HG03139 (cell line): ENCODE measurements around the gene RDH16.
"Not testable (repeated sequence)": the region's sequence is repeated elsewhere in the genome, so short reads cannot be mapped to it uniquely, and the experiment has no call there.

Experiments used
- ATAC-seq: cut with Tn5 transposase; IDR thresholded peaks from one replicate; pipeline ENCODE4 v1.9.1; 2021; ENCODE audit not compliant: unreplicated experiment

RDH16 gene

DNA sequence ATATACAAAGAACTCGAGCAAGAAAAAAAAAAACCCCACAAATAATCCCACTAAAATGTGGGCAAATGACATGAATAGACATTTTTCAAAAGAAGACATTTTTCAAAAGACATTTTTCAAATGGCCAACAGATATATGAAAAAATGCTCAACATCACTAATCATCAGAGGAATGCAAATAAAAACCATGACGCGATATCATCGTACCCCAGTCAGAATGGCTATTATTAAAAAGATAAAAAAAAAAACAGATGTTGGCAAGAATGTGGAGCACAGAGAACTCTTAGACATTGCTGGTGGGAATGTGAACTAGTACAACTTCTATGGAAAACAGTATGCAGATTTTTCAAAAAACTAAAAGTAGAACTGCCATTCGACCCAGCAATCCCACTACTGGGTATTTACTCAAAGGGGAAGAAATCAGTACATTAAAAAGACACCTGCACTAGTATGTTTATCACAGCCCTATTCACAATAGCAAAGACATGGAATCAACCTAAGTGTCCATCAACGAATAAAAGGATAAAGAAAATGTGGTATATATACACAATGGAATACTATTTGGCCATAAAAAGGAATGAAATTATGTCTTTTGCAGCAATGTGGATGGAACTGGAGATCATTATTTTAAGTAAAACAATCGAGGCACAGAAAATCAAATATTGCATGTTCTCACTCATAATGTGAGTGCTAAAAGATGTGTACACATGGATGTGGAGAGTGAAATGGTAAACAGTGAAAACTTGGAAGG lies 32.6 kb upstream of the RDH16 start:
- ATAC-seq = no peak

DNA sequence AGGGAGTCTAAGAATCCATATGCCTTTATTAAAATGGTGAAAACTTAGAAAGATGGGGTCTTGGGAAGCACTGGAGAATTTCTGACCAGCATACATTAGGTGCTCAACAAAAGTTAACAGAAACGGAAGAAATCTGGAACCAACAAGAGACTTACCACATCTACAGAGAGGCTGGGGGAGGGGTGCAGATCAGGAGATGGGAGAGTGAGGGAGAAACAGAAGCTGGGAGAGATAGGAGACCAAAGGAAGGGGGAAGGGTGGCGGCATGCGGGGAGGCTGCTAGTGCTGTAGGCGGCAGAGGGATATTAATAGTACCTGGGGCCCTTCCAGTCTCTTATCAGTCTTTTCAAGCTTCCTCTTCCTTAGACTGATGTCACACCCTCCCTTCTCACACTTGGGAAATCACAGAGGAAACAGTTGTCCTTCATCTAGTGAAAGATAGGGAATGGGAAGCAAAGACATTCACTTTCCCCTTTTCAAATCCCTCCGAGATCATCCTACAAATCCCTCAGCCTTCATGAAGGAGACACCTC lies 30.9 kb upstream of the RDH16 start:
- no peak for ATAC-seq

- no peak for ATAC-seq
These were observed 30.2 kb upstream of the RDH16 start for GRCh38 chr12:56987551-56988053.

- ATAC-seq = no peak
These were observed 29.6 kb upstream of the RDH16 start for GRCh38 chr12:56987011-56987410.

- not testable (repeated sequence) for ATAC-seq
These were observed 28.3 kb upstream of the RDH16 start for GRCh38 chr12:56985714-56986113.

GRCh38 chr12:56983386-56983785 lies 26.0 kb upstream of the RDH16 start:
- ATAC-seq = no peak

GRCh38 chr12:56982578-56983236 lies 25.3 kb upstream of the RDH16 start:
- ATAC-seq = not testable (repeated sequence)

DNA sequence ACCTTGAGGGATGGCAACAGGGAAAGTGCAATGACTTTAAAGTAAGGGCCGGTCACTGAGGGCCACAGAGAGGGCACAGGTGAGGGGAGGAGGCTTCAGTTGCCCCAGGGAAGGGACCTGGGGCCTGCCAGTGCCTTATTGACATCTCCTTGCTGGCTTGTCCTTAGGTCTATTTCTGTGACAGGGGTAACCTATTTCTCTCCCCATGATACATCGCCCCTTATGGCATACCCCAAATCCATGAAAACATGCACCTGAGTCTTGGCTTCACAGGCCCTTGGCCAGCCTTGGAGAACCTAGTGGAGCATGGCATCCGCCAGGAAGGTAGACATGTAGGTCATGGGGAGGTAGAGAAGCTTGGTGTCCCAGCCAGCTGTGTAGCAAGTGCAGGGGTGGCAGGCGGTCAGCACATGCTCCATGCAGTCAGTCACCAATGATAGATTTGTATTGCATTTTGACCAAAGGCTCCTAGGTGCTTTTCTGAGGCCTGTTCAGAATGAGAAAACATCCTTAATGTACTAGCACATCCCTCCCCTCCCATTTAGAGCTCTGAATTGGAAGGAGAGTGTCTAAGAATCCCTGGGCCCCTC lies 23.6 kb upstream of the RDH16 start:
- ATAC-seq = no peak

- ATAC-seq = no peak
These were observed 22.9 kb upstream of the RDH16 start for GRCh38 chr12:56980268-56980667.

DNA sequence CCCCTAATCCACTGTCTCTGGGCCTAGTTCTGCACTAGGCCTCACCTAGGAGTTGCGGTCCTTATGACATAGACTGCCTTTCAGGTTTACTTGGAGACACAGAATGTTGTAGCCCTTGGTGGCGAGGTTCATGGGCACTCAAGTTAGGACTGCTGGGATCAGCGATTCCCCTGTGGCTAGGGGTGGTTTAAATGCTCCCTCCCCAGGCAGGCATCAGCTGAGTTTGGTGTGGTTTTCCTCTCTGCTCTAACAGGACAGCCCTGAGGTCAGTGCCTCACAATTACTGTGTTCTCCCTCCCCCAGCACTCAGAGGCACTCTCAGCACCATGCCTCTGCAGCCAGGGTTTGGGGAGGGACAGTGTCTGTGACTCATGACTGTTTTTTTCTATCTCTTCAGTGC lies 22.2 kb upstream of the RDH16 start:
- ATAC-seq = no peak

DNA sequence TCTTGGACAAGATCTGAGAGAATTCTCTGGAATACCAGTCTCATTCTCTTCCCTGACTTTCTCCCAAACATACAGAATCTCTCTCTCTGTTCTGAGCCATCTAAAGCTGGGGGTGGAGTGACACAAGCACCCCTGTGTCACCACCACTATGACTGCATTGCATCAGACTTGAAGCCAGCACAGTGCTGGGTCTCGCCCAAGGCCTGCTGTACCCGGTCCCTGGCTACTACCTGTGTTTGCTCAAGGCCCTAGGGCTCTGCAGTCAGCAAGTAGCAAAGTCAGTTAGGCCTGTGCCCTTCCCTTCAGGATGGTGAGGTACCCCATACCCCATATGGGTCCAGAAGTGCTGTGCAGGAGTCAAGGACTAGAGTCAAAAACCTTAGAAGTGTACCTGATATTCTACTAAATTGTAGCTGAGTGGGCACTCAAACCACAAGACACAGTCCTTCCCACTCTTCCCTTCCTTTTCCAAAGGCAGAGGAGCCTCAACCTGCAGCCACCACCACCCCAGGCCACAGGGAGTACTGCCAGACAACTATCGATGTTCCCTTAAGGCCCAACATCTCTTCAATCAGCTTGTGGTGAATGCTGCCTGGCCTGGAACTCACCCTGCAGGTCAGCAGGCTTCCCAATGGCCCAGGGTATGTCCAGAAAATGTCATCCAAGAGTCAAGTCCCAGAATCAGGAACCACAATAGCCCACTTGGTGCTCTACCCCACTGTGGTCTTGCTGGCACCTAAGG lies 21.2 kb upstream of the RDH16 start:
- ATAC-seq = no peak

DNA sequence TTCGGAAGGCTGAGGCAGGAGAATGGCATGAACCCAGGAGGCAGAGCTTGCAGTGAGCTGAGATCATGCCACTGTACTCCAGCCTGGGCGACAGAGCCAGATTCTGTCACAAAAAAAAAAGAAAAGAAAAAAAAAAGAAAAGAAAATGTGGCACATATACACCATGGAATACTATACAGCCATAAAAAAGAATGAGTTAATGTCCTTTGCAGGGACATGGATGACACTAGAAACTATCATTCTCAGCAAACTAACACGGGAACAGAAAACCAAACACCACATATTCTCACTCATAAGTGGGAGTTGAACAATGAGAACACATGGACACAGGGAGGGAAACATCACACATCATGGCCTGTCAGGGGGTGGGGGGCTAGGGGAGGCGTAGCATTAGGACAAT lies 20.0 kb upstream of the RDH16 start:
- ATAC-seq = not testable (repeated sequence)

- ATAC-seq = not testable (repeated sequence)
These were observed 16.8 kb upstream of the RDH16 start for GRCh38 chr12:56974224-56974623.

DNA sequence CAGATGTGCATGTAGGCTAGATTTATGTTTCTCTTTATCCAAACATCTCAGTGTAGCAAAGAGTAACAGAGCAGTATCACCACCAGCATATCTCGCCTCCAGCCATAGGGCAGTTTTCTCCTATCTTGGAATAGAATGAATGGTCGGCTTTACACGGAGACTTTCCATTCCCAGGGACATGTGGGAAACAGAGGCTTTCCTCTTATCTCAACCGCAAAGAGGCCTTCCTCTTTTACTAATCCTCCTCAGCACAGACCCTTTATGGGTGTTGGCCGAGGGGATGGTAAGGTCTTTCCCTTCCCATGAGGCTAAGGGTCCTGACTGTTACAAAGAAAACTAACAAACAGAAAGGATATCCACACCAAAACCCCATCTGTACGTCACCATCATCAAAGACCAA lies 11.5 kb upstream of the RDH16 start:
- ATAC-seq = not testable (repeated sequence)

DNA sequence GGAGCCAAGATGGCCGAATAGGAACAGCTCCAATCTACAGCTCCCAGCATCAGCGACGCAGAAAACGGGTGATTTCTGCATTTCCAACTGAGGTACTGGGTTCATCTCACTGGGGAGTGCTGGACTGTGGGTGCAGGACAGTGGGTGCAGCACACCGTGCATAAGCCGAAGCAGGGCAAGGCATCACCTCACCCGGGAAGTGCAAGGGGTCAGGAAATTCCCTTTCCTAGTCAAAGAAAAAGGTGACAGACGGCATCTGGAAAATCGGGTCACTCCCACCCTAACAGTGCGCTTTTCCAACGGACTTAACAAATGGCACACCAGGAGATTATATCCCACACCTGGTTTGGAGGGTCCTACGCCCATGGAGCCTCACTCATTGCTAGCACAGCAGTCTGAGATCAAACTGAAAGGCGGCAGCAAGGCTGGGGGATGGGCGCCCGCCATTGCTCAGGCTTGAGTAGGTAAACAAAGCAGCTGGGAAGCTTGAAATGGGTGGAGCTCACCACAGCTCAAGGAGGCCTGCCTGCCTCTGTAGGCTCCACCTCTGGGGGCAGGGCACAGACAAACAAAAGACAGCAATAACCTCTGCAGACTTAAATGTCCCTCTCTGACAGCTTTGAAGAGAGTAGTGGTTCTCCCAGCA lies 8.7 kb upstream of the RDH16 start:
- not testable (repeated sequence) for ATAC-seq

- ATAC-seq = not testable (repeated sequence)
These were observed 7.7 kb upstream of the RDH16 start for GRCh38 chr12:56965124-56965523.

- not testable (repeated sequence) for ATAC-seq
These were observed 6.1 kb upstream of the RDH16 start for GRCh38 chr12:56963557-56963956.

GRCh38 chr12:56962247-56962646 lies 4.8 kb upstream of the RDH16 start:
- not testable (repeated sequence) for ATAC-seq

DNA sequence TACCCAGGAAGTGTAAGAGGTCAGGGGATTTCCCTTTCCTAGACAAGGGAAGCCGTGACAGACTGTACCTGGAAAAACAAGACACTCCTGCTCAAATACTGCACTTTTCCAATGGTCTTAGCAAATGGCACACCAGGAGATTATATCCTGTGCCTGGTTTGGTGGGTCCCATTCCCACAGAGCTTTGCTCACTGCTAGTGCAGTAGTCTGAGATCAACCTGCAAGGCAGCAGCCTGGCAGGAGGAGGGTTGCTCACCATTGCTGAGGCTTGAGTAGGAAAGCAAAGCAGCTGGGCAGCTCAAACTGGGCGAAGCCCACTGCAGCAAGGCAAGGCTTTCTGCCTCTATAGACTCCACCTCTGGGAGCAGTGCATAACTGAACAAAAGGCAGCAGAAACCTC lies 1.0 kb upstream of the RDH16 start:
- no peak for ATAC-seq

DNA sequence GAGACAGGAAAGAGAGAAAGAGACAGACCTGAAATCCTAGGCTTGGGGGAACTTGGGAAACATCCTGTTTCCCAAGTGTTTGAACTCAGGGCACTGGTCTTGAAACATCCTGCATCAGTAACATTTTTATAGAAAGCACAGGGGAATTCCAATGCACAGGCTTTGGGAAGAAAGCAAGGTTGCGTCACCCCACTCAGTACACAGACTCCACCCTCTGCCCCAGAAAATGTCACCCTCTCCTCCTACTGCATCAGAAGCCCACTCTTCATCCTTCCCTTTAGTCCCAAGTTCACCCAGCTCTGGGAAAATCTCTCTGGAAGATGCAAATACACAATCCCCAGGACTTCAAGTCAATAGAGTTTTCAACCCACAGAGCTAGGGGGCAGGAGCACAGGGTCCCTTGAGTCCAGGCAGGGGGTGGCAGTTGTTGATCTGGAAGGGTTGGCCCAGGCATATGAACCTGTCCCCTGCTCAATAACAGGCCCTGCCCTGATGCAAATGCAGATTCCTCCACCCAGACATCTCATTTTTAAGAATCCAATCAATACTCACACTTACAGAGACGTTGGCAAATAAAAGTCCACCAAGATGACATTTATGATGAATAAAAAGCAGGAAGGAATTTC lies 1.7 kb downstream of the RDH16 start:
- no peak for ATAC-seq
